Neural progenitor cell (in vitro differentiated cells): ENCODE data around the gene TLL1.

ENCODE experiments used
- EZH2phosphoT487 ChIP-seq: fragments of 200-600 bp; sonication (generic); IDR thresholded peaks from 2 replicates; pipeline ENCODE4 v1.6.1; 2017; ENCODE audit warnings: antibody characterized with exemption
- TF ChIP-seq, protein P1 (sequence below): fragments of 200-600 bp; sonication (generic); IDR thresholded peaks from 2 replicates; pipeline ENCODE4 v1.5.1; 2017; ENCODE audit warnings: antibody characterized with exemption, mild to moderate bottlenecking

DNA sequence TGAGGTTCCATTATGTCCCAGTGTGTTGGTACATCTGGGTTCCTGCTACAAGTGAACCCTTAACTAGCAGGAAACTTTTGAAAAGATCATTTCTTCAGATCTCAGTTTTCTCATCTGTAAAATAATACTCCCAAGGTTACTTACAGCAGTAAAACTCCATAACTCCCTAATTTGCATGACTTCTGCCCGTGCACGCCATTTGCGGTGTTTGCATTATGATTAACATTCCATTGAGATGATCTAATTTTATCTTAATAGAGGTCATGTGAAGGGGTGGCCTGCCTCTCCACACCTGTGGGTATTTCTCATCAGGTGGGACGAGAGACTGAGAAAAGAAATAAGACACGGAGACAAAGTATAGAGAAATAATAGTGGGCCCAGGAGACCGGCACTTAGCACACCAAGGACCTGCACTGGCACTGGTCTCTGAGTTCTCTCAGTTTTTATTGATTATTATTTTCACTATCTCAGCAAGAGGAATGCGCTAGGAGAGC is 219.8 kb downstream of the TLL1 start:
- no peak for TF ChIP-seq EZH2phosphoT487
- TF ChIP-seq, protein P1, sequence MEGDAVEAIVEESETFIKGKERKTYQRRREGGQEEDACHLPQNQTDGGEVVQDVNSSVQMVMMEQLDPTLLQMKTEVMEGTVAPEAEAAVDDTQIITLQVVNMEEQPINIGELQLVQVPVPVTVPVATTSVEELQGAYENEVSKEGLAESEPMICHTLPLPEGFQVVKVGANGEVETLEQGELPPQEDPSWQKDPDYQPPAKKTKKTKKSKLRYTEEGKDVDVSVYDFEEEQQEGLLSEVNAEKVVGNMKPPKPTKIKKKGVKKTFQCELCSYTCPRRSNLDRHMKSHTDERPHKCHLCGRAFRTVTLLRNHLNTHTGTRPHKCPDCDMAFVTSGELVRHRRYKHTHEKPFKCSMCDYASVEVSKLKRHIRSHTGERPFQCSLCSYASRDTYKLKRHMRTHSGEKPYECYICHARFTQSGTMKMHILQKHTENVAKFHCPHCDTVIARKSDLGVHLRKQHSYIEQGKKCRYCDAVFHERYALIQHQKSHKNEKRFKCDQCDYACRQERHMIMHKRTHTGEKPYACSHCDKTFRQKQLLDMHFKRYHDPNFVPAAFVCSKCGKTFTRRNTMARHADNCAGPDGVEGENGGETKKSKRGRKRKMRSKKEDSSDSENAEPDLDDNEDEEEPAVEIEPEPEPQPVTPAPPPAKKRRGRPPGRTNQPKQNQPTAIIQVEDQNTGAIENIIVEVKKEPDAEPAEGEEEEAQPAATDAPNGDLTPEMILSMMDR = no peak
